Psoas muscle (tissue), 7 donors: ENCODE data around the gene PCDHB16. TPM values are rescaled to one million over a fixed set of nuclear protein-coding genes. Genes with fewer than 3 reads are reported as not detected.

Experiments
- polyA plus RNA-seq, 3 donors: library from polyadenylated mRNA; stranded (reverse); fragments of 200-250 nt; gene quantifications; one replicate each; pipeline ENCODE4 v1.2.3, GENCODE V29; 2013
- total RNA-seq, 4 donors: library from RNA; stranded (reverse); fragmentation: NEBNext Ultra II Directional in 2 of 4; extraction: Animal tissue kit (Norgen Biotek cat#: 25700) in 2 of 4; gene quantifications; one replicate each; pipeline versions ENCODE4 v1.2.1 to v1.2.4, GENCODE V29; 2021 to 2023
- donor health status: healthy with polysubstance abuse.
- donor health status: DM: no; HTN: no; CAD: no; lungs with moderate emphysema.
- donor health status: Bipolar disorder and iron deficiency.
- donor health status: healthy.
- donor health status: DM: no; HTN: no; CAD: no.
- donor health status: DM: no; HTN: no; CAD: no.
- donor health status: DM: yes; HTN: yes; CAD: no.

The PCDHB16 gene
- total and polyA plus RNA-seq, 7 donors, result 0.22 to 0.94 (median 0.56) TPM

Other genes with a start within 250 kb of the PCDHB16 start
Only the 30 nearest of the 37 such genes appear.
- gene PCDHB1, start 131.0 kb upstream of the PCDHB16 start, total RNA-seq, result under 1 TPM in 1 of 4 donors, not detected in 3; 0.06 TPM
- gene PCDHB1, start 131.0 kb upstream of the PCDHB16 start, polyA plus RNA-seq, result under 1 TPM in 1 of 3 donors, not detected in 2; 0.01 TPM
- 1 to 10 TPM in 2 of 4 donors, under 1 TPM in 2; 0.88 to 1.6 (median 1.2) TPM for gene PCDHB2, start 87.8 kb upstream of the PCDHB16 start, total RNA-seq
- gene PCDHB2, start 87.8 kb upstream of the PCDHB16 start, polyA plus RNA-seq, result under 1 TPM; 0.30 to 0.61 (median 0.31) TPM
- 1 to 10 TPM in 1 of 4 donors, under 1 TPM in 3; 0.65 to 1.8 (median 0.81) TPM for gene PCDHB3, start 81.9 kb upstream of the PCDHB16 start, total RNA-seq
- under 1 TPM; 0.18 to 0.82 (median 0.31) TPM for gene PCDHB3, start 81.9 kb upstream of the PCDHB16 start, polyA plus RNA-seq
- gene PCDHB4, start 60.6 kb upstream of the PCDHB16 start, total RNA-seq, result 1 to 10 TPM in 3 of 4 donors, under 1 TPM in 1; 0.77 to 2.0 (median 1.8) TPM
- under 1 TPM; 0.31 to 0.80 (median 0.37) TPM for gene PCDHB4, start 60.6 kb upstream of the PCDHB16 start, polyA plus RNA-seq
- under 1 TPM; 0.42 to 0.99 (median 0.60) TPM for gene PCDHB5, start 47.2 kb upstream of the PCDHB16 start, total RNA-seq
- under 1 TPM; 0.17 to 0.33 (median 0.27) TPM for gene PCDHB5, start 47.2 kb upstream of the PCDHB16 start, polyA plus RNA-seq
- under 1 TPM; 0.12 to 0.34 (median 0.23) TPM for gene PCDHB6, start 32.3 kb upstream of the PCDHB16 start, total RNA-seq
- under 1 TPM; 0.08 to 0.11 (median 0.09) TPM for gene PCDHB6, start 32.3 kb upstream of the PCDHB16 start, polyA plus RNA-seq
- gene PCDHB7, start 9.7 kb upstream of the PCDHB16 start, total RNA-seq, result under 1 TPM; 0.19 to 0.59 (median 0.34) TPM
- under 1 TPM; 0.08 to 0.18 (median 0.16) TPM for gene PCDHB7, start 9.7 kb upstream of the PCDHB16 start, polyA plus RNA-seq
- under 1 TPM; 0.21 to 0.87 (median 0.57) TPM for gene PCDHB8, start 4.6 kb upstream of the PCDHB16 start, total RNA-seq
- under 1 TPM; 0.04 to 0.26 (median 0.16) TPM for gene PCDHB8, start 4.6 kb upstream of the PCDHB16 start, polyA plus RNA-seq
- gene PCDHB9, start 4.8 kb downstream of the PCDHB16 start, total RNA-seq, result under 1 TPM in 3 of 4 donors, not detected in 1; 0.15 to 0.58 (median 0.20) TPM
- gene PCDHB9, start 4.8 kb downstream of the PCDHB16 start, polyA plus RNA-seq, result under 1 TPM; 0.09 to 0.15 (median 0.13) TPM
- under 1 TPM; 0.26 to 0.29 (median 0.26) TPM for gene PCDHB10, start 10.0 kb downstream of the PCDHB16 start, total RNA-seq
- gene PCDHB10, start 10.0 kb downstream of the PCDHB16 start, polyA plus RNA-seq, result under 1 TPM; 0.13 to 0.17 (median 0.14) TPM
- 1 to 10 TPM in 2 of 4 donors, under 1 TPM in 2; 0.86 to 1.8 (median 1.1) TPM for gene PCDHB11, start 17.2 kb downstream of the PCDHB16 start, total RNA-seq
- under 1 TPM; 0.08 to 0.13 (median 0.13) TPM for gene PCDHB11, start 17.2 kb downstream of the PCDHB16 start, polyA plus RNA-seq
- gene PCDHB12, start 26.3 kb downstream of the PCDHB16 start, total RNA-seq, result under 1 TPM; 0.44 to 0.96 (median 0.83) TPM
- under 1 TPM; 0.10 to 0.21 (median 0.21) TPM for gene PCDHB12, start 26.3 kb downstream of the PCDHB16 start, polyA plus RNA-seq
- under 1 TPM; 0.44 to 0.81 (median 0.62) TPM for gene PCDHB13, start 31.5 kb downstream of the PCDHB16 start, total RNA-seq
- gene PCDHB13, start 31.5 kb downstream of the PCDHB16 start, polyA plus RNA-seq, result under 1 TPM; 0.06 to 0.26 (median 0.18) TPM
- gene PCDHB14, start 41.0 kb downstream of the PCDHB16 start, total RNA-seq, result under 1 TPM; 0.48 to 0.75 (median 0.50) TPM
- under 1 TPM; 0.20 to 0.51 (median 0.32) TPM for gene PCDHB14, start 41.0 kb downstream of the PCDHB16 start, polyA plus RNA-seq
- gene PCDHB15, start 63.0 kb downstream of the PCDHB16 start, total RNA-seq, result 1 to 10 TPM in 2 of 4 donors, under 1 TPM in 2; 0.50 to 2.5 (median 0.91) TPM
- gene PCDHB15, start 63.0 kb downstream of the PCDHB16 start, polyA plus RNA-seq, result under 1 TPM; 0.44 to 0.58 (median 0.45) TPM
- gene SLC25A2, start 121.7 kb downstream of the PCDHB16 start, total RNA-seq, result under 1 TPM in 2 of 4 donors, not detected in 2; 0.19 to 0.32 TPM
- under 1 TPM in 1 of 3 donors, not detected in 2; 0.04 TPM for gene SLC25A2, start 121.7 kb downstream of the PCDHB16 start, polyA plus RNA-seq
- gene TAF7, start 138.4 kb downstream of the PCDHB16 start, total RNA-seq, result 100 to 1,000 TPM in 2 of 4 donors, 10 to 100 TPM in 2; 92.9 to 139 (median 117) TPM
- gene TAF7, start 138.4 kb downstream of the PCDHB16 start, polyA plus RNA-seq, result 100 to 1,000 TPM; 112 to 249 (median 139) TPM
- gene PCDHGA1, start 148.1 kb downstream of the PCDHB16 start, total RNA-seq, result 1 to 10 TPM in 1 of 4 donors, under 1 TPM in 3; 0.51 to 1.4 (median 0.65) TPM
- 1 to 10 TPM in 1 of 3 donors, under 1 TPM in 2; 0.27 to 2.1 (median 0.56) TPM for gene PCDHGA1, start 148.1 kb downstream of the PCDHB16 start, polyA plus RNA-seq
- 1 to 10 TPM; 1.2 to 1.8 (median 1.6) TPM for gene PCDHGA2, start 156.4 kb downstream of the PCDHB16 start, total RNA-seq
- 1 to 10 TPM in 1 of 3 donors, under 1 TPM in 2; 0.22 to 1.1 (median 0.25) TPM for gene PCDHGA2, start 156.4 kb downstream of the PCDHB16 start, polyA plus RNA-seq
- 1 to 10 TPM in 3 of 4 donors, under 1 TPM in 1; 0.97 to 2.4 (median 1.7) TPM for gene PCDHGA3, start 161.4 kb downstream of the PCDHB16 start, total RNA-seq
- gene PCDHGA3, start 161.4 kb downstream of the PCDHB16 start, polyA plus RNA-seq, result under 1 TPM; 0.33 to 0.67 (median 0.34) TPM
- gene PCDHGB1, start 167.7 kb downstream of the PCDHB16 start, total RNA-seq, result 1 to 10 TPM in 2 of 4 donors, under 1 TPM in 2; 0.71 to 1.8 (median 1.2) TPM
- under 1 TPM; 0.08 to 0.22 (median 0.12) TPM for gene PCDHGB1, start 167.7 kb downstream of the PCDHB16 start, polyA plus RNA-seq
- 1 to 10 TPM in 3 of 4 donors, under 1 TPM in 1; 0.84 to 2.4 (median 2.2) TPM for gene PCDHGA4, start 172.6 kb downstream of the PCDHB16 start, total RNA-seq
- gene PCDHGA4, start 172.6 kb downstream of the PCDHB16 start, polyA plus RNA-seq, result under 1 TPM; 0.14 to 0.47 (median 0.40) TPM
- 1 to 10 TPM; 1.2 to 2.4 (median 1.9) TPM for gene PCDHGB2, start 177.6 kb downstream of the PCDHB16 start, total RNA-seq
- under 1 TPM; 0.10 to 0.67 (median 0.65) TPM for gene PCDHGB2, start 177.6 kb downstream of the PCDHB16 start, polyA plus RNA-seq
- gene PCDHGA5, start 181.8 kb downstream of the PCDHB16 start, total RNA-seq, result 1 to 10 TPM in 2 of 4 donors, under 1 TPM in 2; 0.84 to 2.0 (median 1.2) TPM
- under 1 TPM; 0.07 to 0.38 (median 0.35) TPM for gene PCDHGA5, start 181.8 kb downstream of the PCDHB16 start, polyA plus RNA-seq
- gene PCDHGB3, start 187.9 kb downstream of the PCDHB16 start, total RNA-seq, result 1 to 10 TPM in 3 of 4 donors, under 1 TPM in 1; 0.92 to 2.0 (median 1.2) TPM
- under 1 TPM; 0.17 to 0.44 (median 0.35) TPM for gene PCDHGB3, start 187.9 kb downstream of the PCDHB16 start, polyA plus RNA-seq
- gene PCDHGA6, start 191.5 kb downstream of the PCDHB16 start, total RNA-seq, result 1 to 10 TPM; 1.3 to 2.5 (median 1.8) TPM
- gene PCDHGA6, start 191.5 kb downstream of the PCDHB16 start, polyA plus RNA-seq, result under 1 TPM; 0.03 to 0.72 (median 0.57) TPM
- 1 to 10 TPM in 2 of 4 donors, under 1 TPM in 2; 0.97 to 2.2 (median 1.1) TPM for gene PCDHGA7, start 200.4 kb downstream of the PCDHB16 start, total RNA-seq
- under 1 TPM; 0.07 to 0.35 (median 0.35) TPM for gene PCDHGA7, start 200.4 kb downstream of the PCDHB16 start, polyA plus RNA-seq
- gene PCDHGB4, start 205.3 kb downstream of the PCDHB16 start, total RNA-seq, result 1 to 10 TPM in 3 of 4 donors, under 1 TPM in 1; 0.99 to 3.0 (median 2.0) TPM
- under 1 TPM; 0.24 to 0.52 (median 0.49) TPM for gene PCDHGB4, start 205.3 kb downstream of the PCDHB16 start, polyA plus RNA-seq
- gene PCDHGA8, start 210.2 kb downstream of the PCDHB16 start, total RNA-seq, result 1 to 10 TPM in 3 of 4 donors, under 1 TPM in 1; 0.82 to 1.6 (median 1.3) TPM
- gene PCDHGA8, start 210.2 kb downstream of the PCDHB16 start, polyA plus RNA-seq, result under 1 TPM; 0.04 to 0.30 (median 0.26) TPM
- 1 to 10 TPM; 2.7 to 5.1 (median 4.0) TPM for gene PCDHGB5, start 215.6 kb downstream of the PCDHB16 start, total RNA-seq
- 1 to 10 TPM in 1 of 3 donors, under 1 TPM in 2; 0.61 to 1.4 (median 0.95) TPM for gene PCDHGB5, start 215.6 kb downstream of the PCDHB16 start, polyA plus RNA-seq